Endodermal cell (in vitro differentiated cells): ENCODE measurements around the gene KLHL35. TPM values are rescaled to one million over a fixed set of nuclear protein-coding genes. Genes with fewer than 3 reads are reported as not detected.
A peak's percentile ranks its signal among the peaks of the same experiment; 100 is the strongest.

Experiments
- DNase-seq: peaks from one replicate; pipeline ENCODE4 v3.0.0-alpha.2; 2017
- H3K27ac ChIP-seq: 2 replicates; pipeline ENCODE4 v1.5.1; 2013; ENCODE audit warnings: mild to moderate bottlenecking, low read depth, low read length, moderate library complexity
- H3K27me3 ChIP-seq: 2 replicates; pipeline ENCODE4 v1.6.1; 2013; ENCODE audit warnings: mild to moderate bottlenecking, low read length, moderate library complexity; ENCODE audit not compliant: insufficient read depth, control insufficient read depth, poor library complexity, severe bottlenecking
- H3K36me3 ChIP-seq: 2 replicates; pipeline ENCODE4 v1.7.0; 2013; ENCODE audit warnings: mild to moderate bottlenecking, low read length, moderate library complexity; ENCODE audit not compliant: control insufficient read depth, insufficient read depth
- H3K4me1 ChIP-seq: one replicate; pipeline ENCODE4 v1.7.0; 2013; ENCODE audit warnings: low read length; ENCODE audit not compliant: control insufficient read depth, insufficient read depth
- H3K4me3 ChIP-seq: 2 replicates; pipeline ENCODE4 v1.5.1; 2013; ENCODE audit warnings: mild to moderate bottlenecking, low read length, moderate library complexity
- H3K9ac ChIP-seq: 2 replicates; pipeline ENCODE4 v1.6.1; 2013; ENCODE audit warnings: mild to moderate bottlenecking, low read length, moderate library complexity; ENCODE audit not compliant: poor library complexity, severe bottlenecking; ENCODE audit errors: extremely low read depth
- H3K9me3 ChIP-seq: 2 replicates; pipeline ENCODE4 v1.6.1; 2013; ENCODE audit warnings: mild to moderate bottlenecking, low read length, moderate library complexity; ENCODE audit not compliant: control insufficient read depth
- H3K27ac Mint-ChIP-seq: 2 replicates; pipeline ENCODE4 v1.8.0; 2020; ENCODE audit warnings: mixed read lengths
- H3K27me3 Mint-ChIP-seq: 2 replicates; pipeline ENCODE4 v1.8.0; 2021; ENCODE audit warnings: mild to moderate bottlenecking, mixed read lengths; ENCODE audit not compliant: insufficient read depth
- H3K36me3 Mint-ChIP-seq: 2 replicates; pipeline ENCODE4 v1.8.0; 2020; ENCODE audit warnings: low read depth, mixed read lengths
- H3K4me1 Mint-ChIP-seq: 2 replicates; pipeline ENCODE4 v1.8.0; 2020; ENCODE audit warnings: mixed read lengths
- H3K4me3 Mint-ChIP-seq: 2 replicates; pipeline ENCODE4 v1.8.0; 2020; ENCODE audit warnings: mild to moderate bottlenecking, moderate library complexity, mixed read lengths
- H3K9me3 Mint-ChIP-seq: 2 replicates; pipeline ENCODE4 v1.8.0; 2020; ENCODE audit warnings: mild to moderate bottlenecking, mixed read lengths
- CTCF ChIP-seq: fragments of 200-600 bp; sonication (generic); conservative IDR thresholded peaks from 2 replicates; pipeline ENCODE4 v1.5.0; 2021; ENCODE audit warnings: antibody characterized with exemption, mild to moderate bottlenecking
- WGBS, 2 experiments: methylation state at CpG; one replicate each; pipeline versions ENCODE4 v1.1.5 to v1.1.7; 2013; ENCODE audit warnings: missing lambda C conversion rate in 2 of 2, mixed read lengths in 1 of 2; ENCODE audit not compliant: insufficient coverage in 1 of 2, insufficient read length in 1 of 2; 5-methylcytosine and 5-hydroxymethylcytosine counted together
- total RNA-seq, 2 donors: library from RNA; stranded (reverse); fragmentation: NEBNext Ultra II Directional in 1 of 2; extraction: Animal tissue kit (Norgen Biotek cat#: 25700) in 1 of 2; gene quantifications; 2 replicates in 1 of 2; 3 replicates in 1 of 2; pipeline ENCODE4 v1.2.1, GENCODE V29; 2021

KLHL35 gene
- total RNA-seq, 2 donors from 2014 or later = 0.48 TPM; not detected in 1

- Histone ChIP-seq H3K9me3 (no peaks in the 10 kb centered on the region), H3K27ac (peak within 1 kb of the TSS; percentile 95), H3K4me3 (peak within 1 kb of the TSS; percentile 95), H3K4me1 (peaks cover 21% of the 10 kb centered on the region), H3K27me3 (no peaks in the 10 kb centered on the region), H3K36me3 (peaks cover 46% of the 10 kb centered on the region), H3K9ac (peak within 1 kb of the TSS; percentile 99)
- H3K36me3 Mint-ChIP-seq = peaks cover 49% of the 10 kb centered on the region
- no peaks in the 10 kb centered on the region for H3K27me3 Mint-ChIP-seq
- H3K4me3 Mint-ChIP-seq = peak within 1 kb of the TSS; percentile 99
- H3K27ac Mint-ChIP-seq = peak within 1 kb of the TSS; percentile 99
- DNase-seq = peak; percentile 95
- TF ChIP-seq CTCF = peak; percentile 52
- H3K9me3 Mint-ChIP-seq = no peaks in the 10 kb centered on the region
- H3K4me1 Mint-ChIP-seq = peaks cover 54% of the 10 kb centered on the region
- WGBS, 2 experiments = 0% methylated on average over 29 to 55 of the region's 55 CpGs
Measured at GRCh38 chr11:75399344-75400145, 33.5 kb downstream of the KLHL35 start, which contains the start of gene RPS3. Gene RPS3, plus strand, starts transcription at chr11:75399518. Its CDS starts 30 bp downstream, at chr11:75399548.

GRCh38 chr11:75398906-75399305, 34.1 kb downstream of the KLHL35 start:
- 75 to 84% methylated on average over 6 to 8 of the region's 8 CpGs for WGBS, 2 experiments
- Histone ChIP-seq H3K27me3 (no peaks in the 10 kb centered on the region), H3K4me1 (peaks cover 15% of the 10 kb centered on the region), H3K4me3 (no peak overlapping the region), H3K9ac (no peak overlapping the region), H3K9me3 (no peaks in the 10 kb centered on the region), H3K27ac (no peak overlapping the region), H3K36me3 (peaks cover 39% of the 10 kb centered on the region)
- peaks cover 43% of the 10 kb centered on the region for H3K36me3 Mint-ChIP-seq
- H3K4me1 Mint-ChIP-seq = peaks cover 54% of the 10 kb centered on the region
- H3K9me3 Mint-ChIP-seq = no peaks in the 10 kb centered on the region
- H3K27me3 Mint-ChIP-seq = no peaks in the 10 kb centered on the region
- peak overlapping the region; percentile 99 for H3K27ac Mint-ChIP-seq
- no peak for TF ChIP-seq CTCF
- H3K4me3 Mint-ChIP-seq = peak overlapping the region; percentile 99
- DNase-seq = no peak

- no peak for TF ChIP-seq CTCF
- peak overlapping the region; percentile 49 for H3K27ac Mint-ChIP-seq
- Histone ChIP-seq H3K36me3 (no peaks in the 10 kb centered on the region), H3K9ac (no peak overlapping the region), H3K27ac (no peak overlapping the region), H3K9me3 (no peaks in the 10 kb centered on the region), H3K27me3 (no peaks in the 10 kb centered on the region), H3K4me1 (no peaks in the 10 kb centered on the region), H3K4me3 (no peak overlapping the region)
- H3K9me3 Mint-ChIP-seq = no peaks in the 10 kb centered on the region
- DNase-seq = no peak
- WGBS, 2 experiments = 81 to 83% methylated on average over 7 to 8 of the region's 8 CpGs
- no peak overlapping the region for H3K4me3 Mint-ChIP-seq
- peaks cover 26% of the 10 kb centered on the region for H3K4me1 Mint-ChIP-seq
- no peaks in the 10 kb centered on the region for H3K27me3 Mint-ChIP-seq
- no peaks in the 10 kb centered on the region for H3K36me3 Mint-ChIP-seq
Measured at GRCh38 chr11:75394085-75394840, 38.7 kb downstream of the KLHL35 start.
